ENCODE measurements around the gene OR7A5. TPM values are rescaled to one million over a fixed set of nuclear protein-coding genes. Genes with fewer than 3 reads are reported as not detected.

OR7A5 gene
- polyA plus RNA-seq = not detected

DNA sequence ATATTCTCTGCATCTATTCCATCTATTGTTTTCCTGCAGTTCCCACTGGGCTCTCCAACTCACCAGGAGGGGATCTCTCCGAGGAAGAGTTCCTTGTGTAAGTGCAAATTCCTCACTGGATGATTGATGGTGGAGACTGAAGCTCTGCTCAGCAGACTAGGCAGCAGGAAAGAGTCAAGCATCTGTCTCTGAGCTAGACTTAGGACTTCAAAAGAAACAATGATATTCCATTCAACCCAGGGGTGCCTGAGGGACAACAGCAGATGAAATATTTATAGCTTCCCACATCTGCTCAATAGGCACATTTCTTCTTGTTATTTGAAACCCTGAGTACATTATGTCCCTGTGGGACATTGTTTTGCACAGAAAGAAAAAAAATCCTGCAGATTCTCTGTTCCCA is at the start of gene OR7A5, which contains the start of gene OR7C1:
Gene OR7A5 (minus strand): TSS at position 175 of the 400 bp plus-strand sequence. CDS start 6,944 bp downstream, outside the sequence.
Gene OR7C1 (minus strand): TSS at position 175 of the 400 bp plus-strand sequence. CDS start 35,049 bp downstream, outside the sequence.
- H3K36me3 Mint-ChIP-seq = no peaks in the 10 kb centered on the region
- no peak within 1 kb of the TSS for H3K4me3 Mint-ChIP-seq
- peaks cover 0 to 4% (median 0%) of the 10 kb centered on the region in 3 donors for H3K4me1 Mint-ChIP-seq
- no peak within 1 kb of the TSS for H3K27ac Mint-ChIP-seq
- peaks cover 0 to 5% (median 0%) of the 10 kb centered on the region in 3 donors for H3K9me3 Mint-ChIP-seq
- H3K27me3 Mint-ChIP-seq = peaks cover 4% of the 10 kb centered on the region

DNA sequence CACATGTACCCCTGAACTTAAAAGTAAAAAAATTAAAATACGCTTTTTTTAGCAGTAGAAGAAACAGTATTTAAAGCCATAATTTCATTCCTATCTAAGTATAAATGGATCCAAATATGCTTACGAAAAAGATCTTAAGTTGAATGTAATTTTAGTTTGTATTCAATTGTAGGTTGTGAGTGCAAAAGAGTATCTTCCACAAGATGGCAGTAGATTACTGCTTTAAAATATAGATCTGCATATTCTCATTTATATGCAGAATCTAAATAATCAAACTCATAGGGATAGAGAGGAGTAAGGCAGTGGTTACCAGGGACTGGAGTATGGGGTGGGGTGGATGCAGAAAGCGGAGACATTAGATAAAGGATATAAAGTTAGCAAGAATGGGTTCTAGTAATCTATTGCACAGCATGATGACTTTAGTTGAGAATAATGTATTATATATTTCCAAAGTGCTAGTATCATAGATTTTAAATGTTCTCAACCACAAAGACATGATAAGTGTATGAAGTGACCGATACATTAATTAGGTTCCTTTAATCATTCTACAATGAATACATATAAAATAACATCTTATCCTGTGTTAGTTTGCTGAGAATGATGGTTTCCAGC is 36.7 kb upstream of the OR7A5 start:
- Mint-ChIP-seq H3K27ac (no peak overlapping the region), H3K36me3 (no peaks in the 10 kb centered on the region), H3K4me1 (no peaks in the 10 kb centered on the region), H3K9me3 (no peaks in the 10 kb centered on the region), H3K4me3 (no peak overlapping the region), H3K27me3 (peaks cover 13% of the 10 kb centered on the region)

DNA sequence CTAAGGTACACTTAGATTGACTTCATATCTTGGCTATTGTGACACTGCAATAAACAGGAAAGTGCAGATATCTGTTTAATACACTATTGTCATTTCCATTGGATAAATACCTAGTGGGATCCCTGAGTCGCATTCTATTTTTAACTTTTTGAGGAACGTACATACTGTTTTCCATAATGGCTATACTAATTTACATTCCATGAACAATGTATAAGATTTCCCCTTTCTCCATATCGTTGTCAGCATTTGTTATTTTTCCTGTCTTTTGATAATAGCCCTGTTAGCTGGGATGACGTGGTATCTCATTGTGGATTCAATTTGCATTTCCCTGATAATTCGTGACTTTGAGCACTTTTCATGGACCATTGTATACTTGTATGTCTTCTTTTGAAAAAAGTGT is 33.5 kb upstream of the OR7A5 start:
- Mint-ChIP-seq H3K27ac (no peak overlapping the region), H3K4me1 (no peaks in the 10 kb centered on the region), H3K9me3 (no peaks in the 10 kb centered on the region), H3K27me3 (peaks cover 8% of the 10 kb centered on the region), H3K36me3 (no peaks in the 10 kb centered on the region), H3K4me3 (no peak overlapping the region)

DNA sequence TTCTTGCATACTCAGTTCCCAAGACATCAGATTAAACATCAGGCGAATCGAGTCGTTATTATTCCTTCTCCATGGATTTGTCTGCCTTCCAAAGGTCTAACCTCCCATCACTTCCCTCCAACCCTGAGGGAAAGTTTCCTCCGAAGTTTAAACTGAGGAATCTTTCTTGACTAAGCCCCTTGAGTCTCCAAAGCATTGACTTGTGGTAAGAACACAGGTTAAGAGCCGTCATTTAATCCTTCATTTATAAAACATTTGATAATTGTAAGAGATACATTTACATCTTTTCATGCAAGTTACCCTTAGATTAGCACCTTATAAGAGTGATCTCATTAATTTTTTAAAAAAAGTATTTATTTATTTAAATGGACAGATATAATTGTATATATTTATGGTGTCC is 13.8 kb upstream of the OR7A5 start, which contains the start of gene OR7A10:
Gene OR7A10 (minus strand): TSS at position 101 of the 400 bp plus-strand sequence. CDS start 7,045 bp downstream, outside the sequence.
- Mint-ChIP-seq H3K9me3 (peaks cover 0 to 4% (median 0%) of the 10 kb centered on the region in 3 donors), H3K27me3 (peaks cover 8% of the 10 kb centered on the region), H3K4me3 (no peak within 1 kb of the TSS), H3K36me3 (no peaks in the 10 kb centered on the region), H3K4me1 (peaks cover 0 to 3% (median 0%) of the 10 kb centered on the region in 3 donors), H3K27ac (no peak within 1 kb of the TSS)

DNA sequence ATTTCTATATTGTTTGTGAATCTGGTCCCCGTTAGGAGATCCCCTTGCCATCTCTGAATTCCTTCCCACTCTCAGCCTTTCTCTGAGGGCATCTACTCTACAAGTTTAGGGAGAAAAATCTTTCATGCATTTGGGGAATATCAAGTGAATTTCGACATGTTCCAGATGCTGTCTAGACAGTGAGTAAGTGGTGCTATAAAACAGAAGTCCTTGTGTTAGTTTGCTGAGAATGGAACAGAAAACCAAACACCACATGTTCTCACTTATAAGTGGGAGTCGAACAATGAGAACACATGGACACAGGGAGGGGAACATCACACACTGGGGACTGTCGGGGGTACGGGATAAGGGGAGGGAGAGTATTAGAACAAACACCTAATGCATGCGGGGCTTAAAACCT is 8.6 kb upstream of the OR7A5 start:
- H3K4me3 Mint-ChIP-seq = no peak overlapping the region
- peaks cover 17% of the 10 kb centered on the region for H3K27me3 Mint-ChIP-seq
- H3K36me3 Mint-ChIP-seq = no peaks in the 10 kb centered on the region
- no peak overlapping the region for H3K27ac Mint-ChIP-seq
- peaks cover 0 to 4% (median 0%) of the 10 kb centered on the region in 3 donors for H3K9me3 Mint-ChIP-seq
- H3K4me1 Mint-ChIP-seq = peaks cover 0 to 1% (median 0%) of the 10 kb centered on the region in 3 donors

DNA sequence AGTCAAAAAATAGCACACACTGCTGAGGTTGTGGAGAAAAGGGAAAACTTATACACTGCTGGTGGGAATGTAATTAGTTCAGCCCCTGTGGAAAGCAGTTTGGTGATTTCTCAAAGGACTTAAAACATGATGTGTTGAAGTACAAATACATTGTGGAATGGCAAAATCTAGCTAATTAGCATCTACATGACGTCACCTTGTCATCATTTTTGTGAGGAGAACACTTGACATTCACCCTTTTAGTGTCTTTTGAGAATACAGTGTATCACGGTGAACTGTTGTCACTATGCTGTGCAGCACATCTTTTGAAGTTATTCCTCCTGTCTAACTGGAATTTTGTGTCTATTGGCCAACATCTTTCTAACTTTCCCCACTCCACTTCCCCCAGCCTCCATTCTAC is 8.2 kb upstream of the OR7A5 start:
- Mint-ChIP-seq H3K4me1 (peaks cover 0 to 1% (median 0%) of the 10 kb centered on the region in 3 donors), H3K36me3 (no peaks in the 10 kb centered on the region), H3K4me3 (no peak overlapping the region), H3K9me3 (peaks cover 0 to 4% (median 0%) of the 10 kb centered on the region in 3 donors), H3K27me3 (peaks cover 17% of the 10 kb centered on the region), H3K27ac (no peak overlapping the region)

DNA sequence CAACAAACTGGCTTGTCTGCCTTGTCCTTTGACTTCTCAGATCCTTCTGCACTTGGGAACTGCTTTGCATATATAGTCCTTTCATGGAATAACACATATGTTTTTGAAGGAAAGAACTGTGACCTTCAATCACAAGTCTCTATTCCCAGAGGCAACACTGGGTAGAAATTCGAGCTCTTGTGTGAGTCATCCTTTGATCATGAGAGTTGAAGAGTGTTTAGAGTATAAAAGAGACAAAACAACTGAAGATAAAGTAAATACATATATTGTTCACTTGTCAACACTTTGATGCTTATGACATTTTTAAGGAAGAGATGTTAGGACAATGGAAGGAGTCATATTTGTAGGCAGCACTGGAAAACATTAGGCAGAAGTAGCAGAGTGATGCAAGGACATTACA is 5.2 kb upstream of the OR7A5 start:
- Mint-ChIP-seq H3K36me3 (no peaks in the 10 kb centered on the region), H3K4me3 (no peak overlapping the region), H3K27me3 (peaks cover 19% of the 10 kb centered on the region), H3K27ac (no peak overlapping the region), H3K9me3 (peaks cover 0 to 6% (median 0%) of the 10 kb centered on the region in 3 donors), H3K4me1 (peaks cover 0 to 1% (median 0%) of the 10 kb centered on the region in 3 donors)

DNA sequence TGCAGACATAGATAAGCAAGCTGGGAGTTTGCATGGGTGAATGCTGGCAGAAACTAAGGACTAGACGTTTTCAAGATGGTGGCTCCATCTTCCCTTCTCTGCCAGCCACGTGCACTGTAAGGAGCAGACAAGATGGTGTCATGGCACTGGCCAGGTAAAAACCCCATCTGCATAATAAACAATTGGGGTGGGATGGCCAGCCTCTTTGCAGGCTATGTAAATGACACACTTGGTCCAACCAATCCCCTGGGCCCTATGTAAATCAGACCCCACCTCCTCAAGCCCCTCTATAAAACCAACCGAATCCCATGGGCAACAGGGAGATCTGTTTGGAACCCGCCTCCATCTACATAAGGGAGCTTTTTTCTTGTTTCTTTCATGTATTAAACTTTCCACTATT is 2.4 kb upstream of the OR7A5 start:
- no peaks in the 10 kb centered on the region for H3K4me1 Mint-ChIP-seq
- no peak overlapping the region for H3K27ac Mint-ChIP-seq
- H3K9me3 Mint-ChIP-seq = peaks cover 0 to 5% (median 0%) of the 10 kb centered on the region in 3 donors
- H3K27me3 Mint-ChIP-seq = peaks cover 10% of the 10 kb centered on the region
- H3K36me3 Mint-ChIP-seq = no peaks in the 10 kb centered on the region
- no peak overlapping the region for H3K4me3 Mint-ChIP-seq

DNA sequence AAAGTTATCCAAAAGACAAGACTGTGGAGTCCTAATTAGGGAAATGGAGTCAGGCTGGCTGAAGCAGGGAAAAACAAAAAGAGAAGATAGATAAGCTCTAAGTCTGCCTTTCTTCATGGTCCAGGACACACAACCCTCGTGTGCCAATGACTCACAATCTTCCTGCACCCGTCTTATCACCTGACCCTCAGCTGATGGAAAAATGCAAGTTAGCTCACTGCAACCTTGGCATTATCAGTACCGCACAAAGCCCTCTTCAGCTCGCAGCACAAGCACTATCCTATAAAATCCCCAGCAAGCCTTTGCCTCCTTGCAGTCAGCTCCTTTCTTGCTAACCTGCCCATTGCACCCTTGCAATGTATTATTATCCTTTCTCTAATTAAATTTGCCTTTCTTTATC is 4.3 kb downstream of the OR7A5 start:
- Mint-ChIP-seq H3K36me3 (peaks cover 2% of the 10 kb centered on the region), H3K27ac (no peak overlapping the region)

DNA sequence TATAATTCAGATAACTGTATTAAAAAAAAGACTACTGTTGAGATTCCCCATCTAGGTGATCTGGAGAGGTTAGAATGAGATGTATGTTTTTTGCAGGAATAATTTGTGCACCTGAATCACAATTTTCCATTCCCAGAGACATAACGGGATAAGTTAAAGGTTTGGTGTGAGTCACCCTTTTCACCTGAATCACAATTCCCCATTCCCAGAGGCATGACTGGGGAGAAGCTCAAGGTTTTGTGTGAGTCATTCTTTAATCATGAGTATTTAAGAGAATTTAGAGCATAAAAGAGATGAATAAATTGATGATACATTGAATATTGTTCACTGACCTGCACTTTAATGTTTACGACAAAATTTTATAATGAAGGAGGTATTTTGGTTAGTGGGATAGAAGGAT is 9.0 kb downstream of the OR7A5 start:
- Mint-ChIP-seq H3K4me3 (no peak overlapping the region), H3K9me3 (peaks cover 0 to 3% (median 0%) of the 10 kb centered on the region in 3 donors), H3K4me1 (peaks cover 0 to 8% (median 0%) of the 10 kb centered on the region in 3 donors), H3K27me3 (peaks cover 23% of the 10 kb centered on the region), H3K36me3 (peaks cover 3% of the 10 kb centered on the region), H3K27ac (no peak overlapping the region)

More for the DNA sequence above, 4.3 kb downstream of the OR7A5 start:
- H3K9me3 Mint-ChIP-seq = peaks cover 0 to 4% (median 0%) of the 10 kb centered on the region in 3 donors
- peaks cover 11% of the 10 kb centered on the region for H3K27me3 Mint-ChIP-seq
- peaks cover 0 to 4% (median 0%) of the 10 kb centered on the region in 3 donors for H3K4me1 Mint-ChIP-seq
- H3K4me3 Mint-ChIP-seq = no peak overlapping the region

DNA sequence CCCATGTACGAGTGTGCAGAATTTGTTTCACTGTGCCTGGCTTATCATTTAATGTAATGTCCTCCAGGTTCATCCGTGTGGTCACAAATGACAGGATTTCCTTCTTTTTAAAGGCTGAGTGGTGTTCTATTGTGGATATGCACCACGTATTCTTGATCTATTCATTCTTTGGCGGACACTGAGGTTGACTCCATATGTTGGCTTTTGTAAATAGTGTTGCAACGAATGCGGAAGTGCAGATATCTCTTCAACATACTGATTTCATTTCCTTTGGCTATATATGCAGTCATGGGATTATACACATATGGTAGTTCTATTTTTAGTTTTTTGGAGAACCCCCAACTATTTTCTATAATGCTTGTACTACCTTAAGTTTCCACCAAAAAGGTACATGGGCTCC is 13.0 kb downstream of the OR7A5 start:
- Mint-ChIP-seq H3K4me3 (peak overlapping the region in 1 of 4 donors; percentile 32), H3K27me3 (peaks cover 20% of the 10 kb centered on the region), H3K36me3 (peaks cover 3% of the 10 kb centered on the region), H3K4me1 (peaks cover 0 to 4% (median 0%) of the 10 kb centered on the region in 3 donors), H3K27ac (no peak overlapping the region), H3K9me3 (peaks cover 0 to 6% (median 0%) of the 10 kb centered on the region in 3 donors)

DNA sequence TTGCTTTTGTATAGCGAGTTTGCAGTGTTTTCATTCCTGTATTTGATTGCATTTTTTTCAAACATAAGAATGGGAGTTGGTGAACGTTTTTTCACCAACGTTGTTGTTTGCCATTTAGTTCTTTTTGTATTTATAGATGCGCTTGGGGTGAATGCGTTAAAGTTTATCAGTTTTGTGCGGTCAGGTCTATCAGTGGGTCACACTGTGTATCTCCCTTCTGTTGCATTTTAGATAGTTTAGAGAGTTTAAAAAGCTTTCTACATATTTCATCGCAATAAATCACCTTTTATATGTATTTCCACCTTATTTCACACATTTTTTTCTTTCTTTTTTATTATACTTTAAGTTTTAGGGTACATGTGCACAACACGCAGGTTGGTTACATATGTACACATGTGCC is 16.4 kb downstream of the OR7A5 start:
- H3K9me3 Mint-ChIP-seq = peaks cover 0 to 5% (median 0%) of the 10 kb centered on the region in 3 donors
- H3K4me1 Mint-ChIP-seq = peaks cover 0 to 4% (median 0%) of the 10 kb centered on the region in 3 donors
- H3K27me3 Mint-ChIP-seq = peaks cover 1% of the 10 kb centered on the region
- peaks cover 2% of the 10 kb centered on the region for H3K36me3 Mint-ChIP-seq
- H3K4me3 Mint-ChIP-seq = peak overlapping the region in 1 of 4 donors; percentile 32
- H3K27ac Mint-ChIP-seq = no peak overlapping the region

DNA sequence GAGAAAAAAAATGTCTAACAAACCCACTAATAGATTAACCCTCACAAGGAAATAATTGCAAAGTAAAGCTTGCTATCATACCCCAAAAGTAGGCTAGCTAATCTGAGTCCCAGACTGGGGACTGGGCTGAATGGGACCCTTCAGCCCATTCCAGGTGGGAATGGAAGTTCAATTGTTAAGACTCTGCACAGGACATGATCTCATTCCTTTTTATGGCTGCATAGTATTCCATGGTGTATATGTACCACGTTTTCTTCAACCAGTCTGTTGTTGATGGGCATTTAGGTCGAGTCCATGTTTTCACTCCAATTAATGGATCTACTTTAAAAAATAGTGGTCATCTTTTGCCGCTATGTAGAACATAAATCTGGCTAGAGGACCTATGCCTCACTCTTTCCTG is 17.9 kb downstream of the OR7A5 start:
- Mint-ChIP-seq H3K27ac (no peak overlapping the region), H3K36me3 (peaks cover 2% of the 10 kb centered on the region), H3K4me3 (no peak overlapping the region), H3K9me3 (peaks cover 0 to 5% (median 0%) of the 10 kb centered on the region in 3 donors), H3K27me3 (no peaks in the 10 kb centered on the region), H3K4me1 (peaks cover 0 to 4% (median 0%) of the 10 kb centered on the region in 3 donors)

DNA sequence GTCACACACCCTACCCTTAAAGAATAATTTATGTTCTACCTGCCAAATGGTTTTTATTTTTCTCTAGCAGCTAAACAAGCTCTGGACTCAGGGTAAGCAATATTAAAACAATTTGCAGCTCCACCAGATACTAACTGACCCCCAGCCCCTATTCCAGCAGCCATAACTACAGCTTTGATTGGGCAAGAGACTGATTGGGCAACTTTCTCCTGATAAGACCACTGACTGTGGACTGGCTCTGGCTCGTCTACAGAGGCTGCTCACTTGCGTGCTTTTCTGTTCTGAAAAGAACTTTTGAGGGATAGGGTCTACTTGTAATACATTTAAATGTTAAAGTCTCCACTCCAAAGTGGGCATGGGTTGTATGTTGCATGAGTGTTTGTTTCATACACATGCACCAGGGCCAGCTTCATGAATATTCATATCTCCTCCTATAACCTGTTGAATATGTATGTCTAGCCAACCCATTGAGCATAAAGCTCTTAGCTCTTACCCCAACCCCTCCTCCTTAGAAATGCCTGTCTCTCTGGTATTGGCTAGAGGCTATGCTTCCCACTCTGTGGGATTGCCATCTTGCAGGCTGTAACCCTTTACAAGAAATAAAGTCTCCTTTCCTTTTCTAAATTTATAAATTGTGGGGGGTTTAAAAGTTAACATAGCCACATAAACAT is 19.9 kb downstream of the OR7A5 start:
- no peaks in the 10 kb centered on the region for H3K4me1 Mint-ChIP-seq
- no peak overlapping the region for H3K27ac Mint-ChIP-seq
- H3K27me3 Mint-ChIP-seq = peaks cover 1% of the 10 kb centered on the region
- H3K9me3 Mint-ChIP-seq = peaks cover 0 to 3% (median 0%) of the 10 kb centered on the region in 3 donors
- no peaks in the 10 kb centered on the region for H3K36me3 Mint-ChIP-seq
- H3K4me3 Mint-ChIP-seq = no peak overlapping the region

DNA sequence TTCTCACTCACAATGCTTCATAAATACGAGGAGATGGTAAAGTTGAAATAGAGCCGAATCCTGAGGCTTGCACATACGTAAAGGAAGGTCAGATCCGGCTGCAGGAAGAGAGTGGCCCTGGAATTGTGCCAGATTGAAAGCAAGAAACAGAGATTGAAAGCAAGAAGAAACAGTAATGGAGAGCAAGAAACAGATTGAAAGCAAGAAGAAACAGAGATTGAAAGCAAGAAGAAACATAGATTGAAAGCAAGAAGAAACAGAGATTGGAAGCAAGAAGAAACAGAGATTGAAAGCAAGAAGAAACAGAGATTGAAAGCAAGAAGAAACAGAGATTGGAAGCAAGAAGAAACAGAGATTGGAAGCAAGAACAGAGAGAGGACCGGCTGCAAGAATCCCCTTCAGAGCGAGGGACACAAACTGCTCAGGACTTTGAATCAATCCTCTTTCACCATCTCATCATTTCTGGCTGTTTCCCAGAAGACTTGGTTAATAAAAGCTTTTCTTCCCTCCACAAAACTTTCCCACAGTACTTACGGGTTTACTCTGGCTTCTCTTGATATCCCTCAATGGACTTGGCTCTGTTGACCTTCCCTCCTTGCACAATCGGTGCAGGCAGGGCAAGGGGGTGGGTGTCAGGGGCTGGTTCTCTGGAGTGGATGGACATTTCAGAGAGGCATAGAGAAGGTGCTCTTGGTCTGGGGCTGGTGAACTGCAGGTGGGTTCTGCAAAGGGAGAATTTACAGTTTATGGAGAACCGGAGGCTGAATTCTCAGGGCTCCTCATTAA is 25.5 kb downstream of the OR7A5 start:
- Mint-ChIP-seq H3K27me3 (peaks cover 8% of the 10 kb centered on the region), H3K4me1 (peaks cover 0 to 4% (median 2%) of the 10 kb centered on the region in 3 donors), H3K9me3 (no peaks in the 10 kb centered on the region), H3K4me3 (peak overlapping the region in 1 of 4 donors; percentile 83), H3K27ac (no peak overlapping the region), H3K36me3 (no peaks in the 10 kb centered on the region)
